PC-3 (cell line): Measurements from ENCODE around the gene S100A8. TPM values are rescaled to one million over a fixed set of nuclear protein-coding genes. Genes with fewer than 3 reads are reported as not detected.

Experiments used
- ATAC-seq: fragments of 200-7000 bp; cut with Tn5 transposase; 2 replicates; pipeline ENCODE4 v1.9.1; 2020; ENCODE audit warnings: mild to moderate bottlenecking, moderate library complexity
- BruUV-seq: library from RNA; stranded (reverse); fragments of 400-500 nt; replicated peaks from 2 replicates; lab custom pipeline; 2021; lab: Mats Ljungman, UMichigan
- CTCF ChIA-PET: fragments of 300-600 bp; sonication (Branson Sonifier 250); formaldehyde crosslinking; loops from one replicate; lab custom pipeline; 2022; ENCODE audit warnings: antibody characterized with exemption; lab: Charles Lee
- POLR2A ChIA-PET: fragments of 300-600 bp; sonication (Branson Sonifier 250); formaldehyde crosslinking; loops from one replicate; lab custom pipeline; 2022; ENCODE audit warnings: antibody characterized with exemption; ENCODE audit not compliant: unreplicated experiment; lab: Charles Lee
- DNase-seq: peaks from one replicate; pipeline ENCODE4 v3.0.0-alpha.2; 2015
- H2AFZ ChIP-seq: fragments of 300-600 bp; sonication (generic); 2 replicates; pipeline ENCODE4 v1.6.0; 2016; ENCODE audit warnings: antibody characterized with exemption, low read length
- H3F3A ChIP-seq: fragments of 300-600 bp; sonication (generic); one replicate; pipeline ENCODE4 v1.6.0; 2017; ENCODE audit warnings: antibody characterized with exemption, low read length, control low read depth, mild to moderate bottlenecking; ENCODE audit not compliant: unreplicated experiment
- H3K27ac ChIP-seq: fragments of 300-600 bp; sonication (generic); 2 replicates; pipeline ENCODE4 v1.5.1; 2016; ENCODE audit warnings: mild to moderate bottlenecking, low read length
- H3K27me3 ChIP-seq: fragments of 300-600 bp; sonication (generic); 2 replicates; pipeline ENCODE4 v1.6.1; 2016; ENCODE audit warnings: low read length, mixed read lengths
- H3K36me3 ChIP-seq: fragments of 300-600 bp; sonication (generic); 2 replicates; pipeline ENCODE4 v1.6.1; 2016; ENCODE audit warnings: low read depth, mixed run types, low read length, mixed read lengths
- H3K4me1 ChIP-seq: fragments of 300-600 bp; sonication (generic); 2 replicates; pipeline ENCODE4 v1.5.1; 2016; ENCODE audit warnings: low read length; ENCODE audit not compliant: insufficient read depth
- H3K4me2 ChIP-seq: fragments of 300-600 bp; sonication (generic); 2 replicates; pipeline ENCODE4 v1.6.0; 2016; ENCODE audit warnings: low read length
- H3K4me3 ChIP-seq: fragments of 300-600 bp; sonication (generic); 2 replicates; pipeline ENCODE4 v1.5.1; 2016; ENCODE audit warnings: mild to moderate bottlenecking, low read length, mixed read lengths
- H3K79me2 ChIP-seq: fragments of 300-600 bp; sonication (generic); 2 replicates; pipeline ENCODE4 v1.6.1; 2017; ENCODE audit warnings: low read length, mixed read lengths
- H3K9ac ChIP-seq: fragments of 300-600 bp; sonication (generic); 2 replicates; pipeline ENCODE4 v1.6.0; 2016; ENCODE audit warnings: mild to moderate bottlenecking, low read length
- H3K9me2 ChIP-seq: fragments of 300-600 bp; sonication (generic); replicated peaks from 2 replicates; pipeline ENCODE4 v1.6.1; 2016; ENCODE audit warnings: mixed run types, low read length, mixed read lengths
- H3K9me3 ChIP-seq: fragments of 300-600 bp; sonication (generic); 2 replicates; pipeline ENCODE4 v1.6.1; 2016; ENCODE audit warnings: low read length, mixed read lengths
- H4K20me1 ChIP-seq: fragments of 300-600 bp; sonication (generic); 2 replicates; pipeline ENCODE4 v1.6.1; 2016; ENCODE audit warnings: low read length, mixed read lengths
- CTCF ChIP-seq: fragments of 300-600 bp; sonication (generic); conservative IDR thresholded peaks from 2 replicates; pipeline ENCODE4 v1.5.1; 2017; ENCODE audit warnings: antibody characterized with exemption, low read depth, mild to moderate bottlenecking, low read length
- EZH2 ChIP-seq: fragments of 300-600 bp; sonication (generic); IDR thresholded peaks from one replicate; pipeline ENCODE4 v1.6.1; 2017; ENCODE audit warnings: antibody characterized with exemption, mild to moderate bottlenecking, low read length; ENCODE audit not compliant: unreplicated experiment
- intact Hi-C: fragments of 100-400 bp; cut with micrococcal nuclease; formaldehyde crosslinking; loops from 2 replicates; pipeline ENCODE4 v1.9.0; 2023
- total RNA-seq: library from RNA; depleted of rRNA; stranded (reverse); fragments of >200 nt; gene quantifications from 2 replicates; pipeline ENCODE4 v1.2.3, GENCODE V29; 2014

The S100A8 gene
- total RNA-seq, 1 experiment from 2014 or later: 0.29 TPM

GRCh38 chr1:153355445-153356071 lies 35.3 kb downstream of the S100A8 start:
- intact Hi-C loops: loop anchor here (2.0 to 10.0 kb wide), 3 partner anchors 49 to 389 kb away; partner anchors contain the start of genes ILF2 and NPR1
- no peak overlapping the region for H3K27ac ChIP-seq
- H3K4me1 ChIP-seq: peaks cover 46% of the 10 kb centered on the region
- DNase-seq (peak; percentile 92), ATAC-seq (peak; percentile 81)
- no peak overlapping the region for H3K4me2 ChIP-seq
- ChIA-PET CTCF (interaction anchor here (0.5 to 1.6 kb wide), 8 partner anchors 135 to 781 kb away, joined by 3 to 9 read pairs (median 4); no protein-coding TSS in a partner anchor), POLR2A (interaction anchor here (0.6 kb wide), 2 partner anchors 30 to 353 kb away, joined by 3 read pairs; no protein-coding TSS in a partner anchor)
- no peaks in the 10 kb centered on the region for H4K20me1 ChIP-seq
- H3K9ac ChIP-seq: no peak overlapping the region
- H3K79me2 ChIP-seq: no peaks in the 10 kb centered on the region
- H3F3A ChIP-seq: peaks cover 4% of the 10 kb centered on the region
- H3K9me2 ChIP-seq: no peaks in the 10 kb centered on the region
- no peaks in the 10 kb centered on the region for H3K36me3 ChIP-seq
- no peak for TF ChIP-seq EZH2
- peak; percentile 95 for TF ChIP-seq CTCF
- no peak overlapping the region for H3K4me3 ChIP-seq
- H3K9me3 ChIP-seq: no peaks in the 10 kb centered on the region
- peaks cover 13% of the 10 kb centered on the region for H3K27me3 ChIP-seq
- H2AFZ ChIP-seq: no peak overlapping the region
- no TSS peak for BruUV-seq

- Histone ChIP-seq H3K79me2 (no peaks in the 10 kb centered on the region), H3K9ac (no peak overlapping the region), H3K4me2 (no peak overlapping the region), H3K9me3 (no peaks in the 10 kb centered on the region), H3K4me1 (peaks cover 46% of the 10 kb centered on the region), H3K27ac (no peak overlapping the region), H4K20me1 (no peaks in the 10 kb centered on the region), H3F3A (peaks cover 4% of the 10 kb centered on the region), H2AFZ (no peak overlapping the region), H3K4me3 (no peak overlapping the region), H3K9me2 (no peaks in the 10 kb centered on the region), H3K36me3 (no peaks in the 10 kb centered on the region), H3K27me3 (peaks cover 20% of the 10 kb centered on the region)
- POLR2A ChIA-PET: interaction anchor here (0.6 kb wide), 2 partner anchors 29 to 354 kb away, joined by 3 read pairs; no protein-coding TSS in a partner anchor
- intact Hi-C loops: loop anchor here (2.0 to 10.0 kb wide), 3 partner anchors 50 to 390 kb away; partner anchors contain the start of genes ILF2 and NPR1
- CTCF ChIA-PET: interaction anchor here (0.5 to 1.6 kb wide), 8 partner anchors 136 to 782 kb away, joined by 3 to 9 read pairs (median 4); no protein-coding TSS in a partner anchor
- no peak for DNase-seq
- no peak for ATAC-seq
- 0 out of 2 replicates have a peak, but pooled peaks have one; percentile 35 for TF ChIP-seq CTCF
- no peak for TF ChIP-seq EZH2
- BruUV-seq: no TSS peak
Observed at GRCh38 chr1:153354515-153355193, 36.2 kb downstream of the S100A8 start.
